BJ (cell line): ENCODE results near the gene MYO3B. TPM values are rescaled to one million over a fixed set of nuclear protein-coding genes. Genes with fewer than 3 reads are reported as not detected.

Experiments used
- CTCF ChIA-PET: fragments of 350-600 bp; formaldehyde crosslinking; extraction: SDS; loops from one replicate; lab custom pipeline; 2021; ENCODE audit warnings: antibody characterized with exemption, inconsistent platforms; lab: Yijun Ruan, JAX
- POLR2A ChIA-PET: fragments of 300-600 bp; sonication (Branson Sonifier 250); formaldehyde crosslinking; extraction: SDS; loops from one replicate; lab custom pipeline; 2021; ENCODE audit warnings: antibody characterized with exemption; lab: Charles Lee
- DNase-seq: peaks from one replicate; pipeline ENCODE4 v3.0.0-alpha.2; 2011; ENCODE audit warnings: low read depth
- H3K27me3 ChIP-seq: 2 replicates; pipeline ENCODE4 v1.6.0; 2011; ENCODE audit warnings: low read length; ENCODE audit not compliant: control insufficient read depth, insufficient read depth
- H3K36me3 ChIP-seq: 2 replicates; pipeline ENCODE4 v1.5.1; 2011; ENCODE audit warnings: low read length; ENCODE audit not compliant: control insufficient read depth, insufficient read depth
- H3K4me3 ChIP-seq: 2 replicates; pipeline ENCODE4 v1.5.1; 2011; ENCODE audit warnings: low read depth, mild to moderate bottlenecking, control low read depth, low read length
- CTCF ChIP-seq: IDR thresholded peaks from 2 replicates; pipeline ENCODE4 v1.5.1; 2011; ENCODE audit warnings: low read depth, mild to moderate bottlenecking, control low read depth, inconsistent platforms, low read length, moderate library complexity; ENCODE audit not compliant: insufficient read depth
- polyA plus RNA-seq: library from polyadenylated mRNA; depleted of rRNA; stranded (reverse); fragments of >200 nt; gene quantifications from 2 replicates; pipeline ENCODE4 v1.2.3, GENCODE V29; 2011

The MYO3B gene
- polyA plus RNA-seq, 1 experiment: not detected

GRCh38 chr2:170222298-170222697 lies 44.4 kb downstream of the MYO3B start:
- CTCF ChIA-PET: interaction anchor here (0.7 to 1.8 kb wide), 3 partner anchors 9 to 536 kb away, joined by 3 to 5 read pairs (median 4); no protein-coding TSS in a partner anchor
- Histone ChIP-seq H3K4me3 (no peak overlapping the region), H3K36me3 (no peaks in the 10 kb centered on the region), H3K27me3 (no peaks in the 10 kb centered on the region)
- no peak for TF ChIP-seq CTCF
- POLR2A ChIA-PET: no interaction called here
- DNase-seq: no peak

GRCh38 chr2:170222842-170223241 lies 44.9 kb downstream of the MYO3B start:
- no peak overlapping the region for H3K4me3 ChIP-seq
- POLR2A ChIA-PET: no interaction called here
- CTCF ChIA-PET: interaction anchor here (0.7 to 1.8 kb wide), 3 partner anchors 8 to 536 kb away, joined by 3 to 5 read pairs (median 4); no protein-coding TSS in a partner anchor
- TF ChIP-seq CTCF: no peak
- H3K27me3 ChIP-seq: no peaks in the 10 kb centered on the region
- no peaks in the 10 kb centered on the region for H3K36me3 ChIP-seq
- DNase-seq: no peak

GRCh38 chr2:170224692-170225294 lies 46.8 kb downstream of the MYO3B start:
- no peak for DNase-seq
- no peak for TF ChIP-seq CTCF
- ChIA-PET CTCF (interaction anchor here (1.0 to 1.5 kb wide), 2 partner anchors 12 to 1115 kb away, joined by 3 to 6 read pairs; no protein-coding TSS in a partner anchor), POLR2A (no interaction called here)
- Histone ChIP-seq H3K27me3 (no peaks in the 10 kb centered on the region), H3K36me3 (no peaks in the 10 kb centered on the region), H3K4me3 (no peak overlapping the region)

GRCh38 chr2:170226216-170226615 lies 48.3 kb downstream of the MYO3B start:
- Histone ChIP-seq H3K4me3 (no peak overlapping the region), H3K27me3 (no peaks in the 10 kb centered on the region), H3K36me3 (no peaks in the 10 kb centered on the region)
- no peak for DNase-seq
- ChIA-PET POLR2A (no interaction called here), CTCF (no interaction called here)
- no peak for TF ChIP-seq CTCF

- no peak for DNase-seq
- Histone ChIP-seq H3K36me3 (no peaks in the 10 kb centered on the region), H3K4me3 (no peak overlapping the region), H3K27me3 (no peaks in the 10 kb centered on the region)
- POLR2A ChIA-PET: no interaction called here
- TF ChIP-seq CTCF: no peak
- CTCF ChIA-PET: no interaction called here
These were observed 49.6 kb downstream of the MYO3B start for GRCh38 chr2:170227507-170227947.
